KMS-11 (cell line): ENCODE measurements around the gene LRRC74A.

ENCODE experiments used
- H2AFZ ChIP-seq: fragments of 200-600 bp; sonication (generic); 2 replicates; pipeline ENCODE4 v1.6.1; 2016; ENCODE audit warnings: antibody characterized with exemption, mixed run types, low read depth
- H3K27ac ChIP-seq: fragments of 200-600 bp; sonication (generic); 2 replicates; pipeline ENCODE4 v1.6.1; 2016; ENCODE audit warnings: mild to moderate bottlenecking, mixed run types
- H3K27me3 ChIP-seq: fragments of 200-600 bp; sonication (generic); 2 replicates; pipeline ENCODE4 v1.6.1; 2017; ENCODE audit warnings: mild to moderate bottlenecking, low read depth, mixed run types, moderate library complexity; ENCODE audit not compliant: insufficient read depth
- H3K36me3 ChIP-seq: fragments of 200-600 bp; sonication (generic); 2 replicates; pipeline ENCODE4 v1.6.1; 2017; ENCODE audit warnings: mild to moderate bottlenecking, mixed run types; ENCODE audit not compliant: insufficient read depth
- H3K4me1 ChIP-seq: fragments of 200-600 bp; sonication (generic); 2 replicates; pipeline ENCODE4 v1.6.1; 2016; ENCODE audit warnings: mild to moderate bottlenecking, low read depth, mixed run types; ENCODE audit not compliant: poor library complexity, severe bottlenecking
- H3K4me2 ChIP-seq: fragments of 200-600 bp; sonication (generic); 2 replicates; pipeline ENCODE4 v1.7.0; 2016; ENCODE audit warnings: mild to moderate bottlenecking, mixed run types
- H3K4me3 ChIP-seq: fragments of 200-600 bp; sonication (generic); IDR thresholded peaks from 2 replicates; pipeline ENCODE4 v1.6.1; 2017; ENCODE audit warnings: low read depth, low read length, mixed read lengths; ENCODE audit not compliant: insufficient read depth
- H3K79me2 ChIP-seq: fragments of 200-600 bp; sonication (generic); 2 replicates; pipeline ENCODE4 v1.6.1; 2016; ENCODE audit warnings: low read depth, mixed run types; ENCODE audit not compliant: insufficient read depth
- H3K9ac ChIP-seq: fragments of 200-600 bp; sonication (generic); 2 replicates; pipeline ENCODE4 v1.6.1; 2016; ENCODE audit warnings: mild to moderate bottlenecking, mixed run types
- H4K20me1 ChIP-seq: fragments of 200-600 bp; sonication (generic); 2 replicates; pipeline ENCODE4 v1.6.1; 2016; ENCODE audit warnings: mild to moderate bottlenecking, mixed run types; ENCODE audit not compliant: insufficient read depth
- TF ChIP-seq, protein P1 (sequence below): fragments of 200-600 bp; sonication (generic); conservative IDR thresholded peaks from 2 replicates; pipeline ENCODE4 v1.6.1; 2017; ENCODE audit warnings: low read depth, mild to moderate bottlenecking, antibody characterized with exemption, low read length, moderate library complexity, mixed read lengths

The LRRC74A gene

DNA sequence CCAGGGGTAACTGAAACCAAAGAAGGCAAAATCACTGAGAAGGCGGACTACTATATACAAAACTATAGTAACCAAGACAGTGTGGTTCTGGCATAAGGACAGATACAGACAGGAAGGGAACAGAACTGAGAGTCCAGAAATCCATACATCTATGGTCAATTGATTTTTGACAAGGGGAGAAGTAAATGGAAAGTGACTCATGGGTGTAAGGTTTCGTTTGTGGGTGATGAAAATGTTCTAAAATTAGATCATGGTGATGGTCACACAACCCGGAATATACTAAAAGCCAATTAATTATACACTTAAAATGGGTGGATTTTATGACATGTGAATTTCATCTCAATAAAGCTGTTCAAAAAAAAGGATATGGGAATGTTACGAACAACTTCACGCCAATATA, 32.3 kb upstream of the LRRC74A start:
- Histone ChIP-seq H3K4me3 (no peak overlapping the region), H2AFZ (no peak overlapping the region), H3K36me3 (no peaks in the 10 kb centered on the region), H4K20me1 (no peaks in the 10 kb centered on the region), H3K79me2 (no peaks in the 10 kb centered on the region), H3K27me3 (no peaks in the 10 kb centered on the region), H3K9ac (no peak overlapping the region), H3K4me2 (no peak overlapping the region), H3K27ac (no peak overlapping the region), H3K4me1 (peaks cover 3% of the 10 kb centered on the region)
- TF ChIP-seq, protein P1, sequence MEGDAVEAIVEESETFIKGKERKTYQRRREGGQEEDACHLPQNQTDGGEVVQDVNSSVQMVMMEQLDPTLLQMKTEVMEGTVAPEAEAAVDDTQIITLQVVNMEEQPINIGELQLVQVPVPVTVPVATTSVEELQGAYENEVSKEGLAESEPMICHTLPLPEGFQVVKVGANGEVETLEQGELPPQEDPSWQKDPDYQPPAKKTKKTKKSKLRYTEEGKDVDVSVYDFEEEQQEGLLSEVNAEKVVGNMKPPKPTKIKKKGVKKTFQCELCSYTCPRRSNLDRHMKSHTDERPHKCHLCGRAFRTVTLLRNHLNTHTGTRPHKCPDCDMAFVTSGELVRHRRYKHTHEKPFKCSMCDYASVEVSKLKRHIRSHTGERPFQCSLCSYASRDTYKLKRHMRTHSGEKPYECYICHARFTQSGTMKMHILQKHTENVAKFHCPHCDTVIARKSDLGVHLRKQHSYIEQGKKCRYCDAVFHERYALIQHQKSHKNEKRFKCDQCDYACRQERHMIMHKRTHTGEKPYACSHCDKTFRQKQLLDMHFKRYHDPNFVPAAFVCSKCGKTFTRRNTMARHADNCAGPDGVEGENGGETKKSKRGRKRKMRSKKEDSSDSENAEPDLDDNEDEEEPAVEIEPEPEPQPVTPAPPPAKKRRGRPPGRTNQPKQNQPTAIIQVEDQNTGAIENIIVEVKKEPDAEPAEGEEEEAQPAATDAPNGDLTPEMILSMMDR, result no peak

DNA sequence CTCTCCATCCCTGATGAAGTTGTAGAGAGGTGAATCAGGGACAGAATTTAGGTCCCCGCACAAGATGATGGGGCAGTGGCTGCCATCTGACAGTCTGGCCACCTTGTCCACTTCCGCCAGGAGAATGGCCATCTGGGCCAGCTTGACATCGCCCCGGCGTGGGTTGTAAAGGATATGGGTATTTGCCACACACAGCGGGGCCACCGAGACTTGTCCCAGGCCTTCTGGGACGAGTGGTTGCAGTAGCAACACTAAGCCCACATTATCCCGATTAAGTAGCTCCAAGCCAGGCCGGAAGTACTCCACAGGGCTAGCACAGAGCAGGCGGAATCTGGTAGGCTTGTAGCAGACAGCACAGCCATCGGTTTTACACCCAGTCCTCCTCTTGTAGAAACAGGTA, 19.8 kb upstream of the LRRC74A start:
- Histone ChIP-seq H2AFZ (no peak overlapping the region), H3K27me3 (no peaks in the 10 kb centered on the region), H3K4me2 (no peak overlapping the region), H4K20me1 (no peaks in the 10 kb centered on the region), H3K4me3 (no peak overlapping the region), H3K79me2 (no peaks in the 10 kb centered on the region), H3K4me1 (peaks cover 5% of the 10 kb centered on the region), H3K9ac (no peak overlapping the region), H3K36me3 (no peaks in the 10 kb centered on the region), H3K27ac (no peak overlapping the region)
- TF ChIP-seq, protein P1, result no peak

DNA sequence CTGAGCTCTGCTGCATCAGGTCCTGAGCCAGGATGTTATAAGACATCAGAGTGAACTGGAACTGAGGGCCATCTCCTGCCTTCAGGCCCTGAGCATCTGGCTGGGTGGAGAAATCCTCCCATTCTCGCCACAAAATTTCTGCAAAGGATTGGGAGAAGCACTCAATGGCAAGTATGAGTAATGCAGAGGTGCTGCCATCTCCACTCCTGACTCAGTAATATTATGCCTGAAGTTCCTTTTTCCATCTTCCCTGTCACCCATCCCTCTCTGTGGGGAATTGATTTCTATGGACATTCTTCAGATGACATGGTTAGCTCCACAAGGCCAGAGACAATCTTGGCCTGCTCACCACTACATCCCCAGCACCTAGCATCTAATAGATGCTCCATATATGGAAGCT, 18.2 kb upstream of the LRRC74A start:
- H3K27me3 ChIP-seq, result no peaks in the 10 kb centered on the region
- no peaks in the 10 kb centered on the region for H3K36me3 ChIP-seq
- no peak overlapping the region for H2AFZ ChIP-seq
- no peak overlapping the region for H3K9ac ChIP-seq
- H3K4me3 ChIP-seq, result no peak overlapping the region
- H3K27ac ChIP-seq, result no peak overlapping the region
- no peaks in the 10 kb centered on the region for H3K79me2 ChIP-seq
- H4K20me1 ChIP-seq, result no peaks in the 10 kb centered on the region
- peaks cover 7% of the 10 kb centered on the region for H3K4me1 ChIP-seq
- TF ChIP-seq, protein P1, result no peak
- H3K4me2 ChIP-seq, result no peak overlapping the region

DNA sequence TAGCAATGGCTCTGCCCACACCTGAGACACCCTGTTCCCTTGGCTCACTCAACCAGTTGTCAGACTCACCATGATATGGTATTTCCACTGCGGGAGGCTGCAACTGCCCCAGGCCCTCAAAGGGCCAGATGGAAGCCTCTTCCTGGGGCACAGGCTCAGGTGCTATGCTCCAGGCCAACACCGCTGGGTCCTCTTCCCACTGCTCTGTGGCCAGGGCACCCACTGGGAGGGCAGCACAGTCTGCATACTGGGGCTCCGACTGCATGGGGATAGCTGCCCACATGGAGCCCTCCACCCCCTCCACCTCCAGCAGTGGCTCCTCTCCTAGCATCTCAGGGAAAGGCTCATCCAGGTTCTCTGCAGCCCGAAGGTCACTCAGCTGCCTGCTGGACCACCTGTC, 17.2 kb upstream of the LRRC74A start:
- H4K20me1 ChIP-seq, result no peaks in the 10 kb centered on the region
- TF ChIP-seq, protein P1, result no peak

More for the DNA sequence above, 17.2 kb upstream of the LRRC74A start:
- no peak overlapping the region for H3K9ac ChIP-seq
- no peaks in the 10 kb centered on the region for H3K79me2 ChIP-seq
- H3K4me3 ChIP-seq, result no peak overlapping the region
- no peaks in the 10 kb centered on the region for H3K36me3 ChIP-seq
- H3K4me2 ChIP-seq, result no peak overlapping the region
- no peak overlapping the region for H2AFZ ChIP-seq
- peaks cover 11% of the 10 kb centered on the region for H3K4me1 ChIP-seq
- no peak overlapping the region for H3K27ac ChIP-seq
- no peaks in the 10 kb centered on the region for H3K27me3 ChIP-seq
